SK-N-SH treated with all-trans-retinoic acid at 6 μM for 48 hours (cell line): ENCODE data around the gene MATCAP1.

ENCODE experiments used
- ATAC-seq: fragments of 200-7000 bp; cut with Tn5 transposase; 3 replicates; pipeline ENCODE4 v1.9.1; 2020; ENCODE audit warnings: mild to moderate bottlenecking, moderate library complexity
- ARNTL ChIP-seq: fragments of 450-650 bp; formaldehyde crosslinking; IDR thresholded peaks from 2 replicates; pipeline ENCODE4 v1.5.0; 2020; ENCODE audit warnings: low read depth, mild to moderate bottlenecking, moderate library complexity, borderline replicate concordance
- BACH2 ChIP-seq: fragments of 250-450 bp; sonication (Bioruptor Pico); IDR thresholded peaks from 2 replicates; pipeline ENCODE4 v1.9.0; 2021; ENCODE audit warnings: mild to moderate bottlenecking, borderline replicate concordance
- CSDC2 ChIP-seq: fragments of 250-450 bp; sonication (Bioruptor Pico); IDR thresholded peaks from 2 replicates; pipeline ENCODE4 v1.5.0; 2020; ENCODE audit warnings: mild to moderate bottlenecking, moderate library complexity
- ESRRG ChIP-seq: fragments of 250-450 bp; sonication (Bioruptor Pico); IDR thresholded peaks from 2 replicates; pipeline ENCODE4 v1.6.1; 2021; ENCODE audit warnings: mild to moderate bottlenecking
- GLIS3 ChIP-seq: fragments of 250-450 bp; sonication (Bioruptor Pico); IDR thresholded peaks from 2 replicates; pipeline ENCODE4 v1.5.0; 2020; ENCODE audit warnings: mild to moderate bottlenecking, moderate library complexity
- ISL1 ChIP-seq: fragments of 250-450 bp; sonication (Bioruptor Pico); IDR thresholded peaks from 2 replicates; pipeline ENCODE4 v2.1.2; 2022; ENCODE audit warnings: mild to moderate bottlenecking, moderate library complexity
- OSR1 ChIP-seq: fragments of 250-450 bp; sonication (Bioruptor Pico); IDR thresholded peaks from 2 replicates; pipeline ENCODE4 v1.8.0; 2022; ENCODE audit warnings: moderate library complexity, mild to moderate bottlenecking, inconsistent platforms
- PPARA ChIP-seq: fragments of 250-450 bp; sonication (Bioruptor Pico); IDR thresholded peaks from 2 replicates; pipeline ENCODE4 v1.5.0; 2020; ENCODE audit warnings: mild to moderate bottlenecking, borderline replicate concordance
- RARB ChIP-seq: fragments of 250-450 bp; sonication (Bioruptor Pico); IDR thresholded peaks from 2 replicates; pipeline ENCODE4 v1.8.0; 2021; ENCODE audit warnings: mild to moderate bottlenecking, moderate library complexity
- SNAI2 ChIP-seq: fragments of 250-450 bp; sonication (Bioruptor Pico); IDR thresholded peaks from 2 replicates; pipeline ENCODE4 v1.5.0; 2020; ENCODE audit warnings: mild to moderate bottlenecking, moderate library complexity
- TOX ChIP-seq: fragments of 250-450 bp; sonication (Bioruptor Pico); IDR thresholded peaks from 2 replicates; pipeline ENCODE4 v1.8.0; 2021; ENCODE audit warnings: mild to moderate bottlenecking, moderate library complexity, borderline replicate concordance
- ZC3H10 ChIP-seq: fragments of 250-450 bp; sonication (Bioruptor Pico); IDR thresholded peaks from 2 replicates; pipeline ENCODE4 v1.5.1; 2021; ENCODE audit warnings: mild to moderate bottlenecking, moderate library complexity
- ZFP3 ChIP-seq: fragments of 250-450 bp; sonication (Bioruptor Pico); IDR thresholded peaks from 2 replicates; pipeline ENCODE4 v1.5.0; 2020; ENCODE audit warnings: mild to moderate bottlenecking, moderate library complexity
- ZFP30 ChIP-seq: fragments of 450-650 bp; formaldehyde crosslinking; IDR thresholded peaks from 2 replicates; pipeline ENCODE4 v1.5.0; 2022; ENCODE audit warnings: mild to moderate bottlenecking, moderate library complexity
- ZNF565 ChIP-seq: fragments of 450-650 bp; formaldehyde crosslinking; conservative IDR thresholded peaks from 2 replicates; pipeline ENCODE4 v1.5.0; 2020; ENCODE audit warnings: low read depth, mild to moderate bottlenecking, moderate library complexity
- ZNF70 ChIP-seq: fragments of 450-650 bp; formaldehyde crosslinking; IDR thresholded peaks from 2 replicates; pipeline ENCODE4 v1.5.0; 2020; ENCODE audit warnings: mild to moderate bottlenecking, moderate library complexity
- ZNF8 ChIP-seq: fragments of 450-650 bp; formaldehyde crosslinking; IDR thresholded peaks from 2 replicates; pipeline ENCODE4 v1.5.0; 2020; ENCODE audit warnings: mild to moderate bottlenecking, moderate library complexity
- TF ChIP-seq, protein P1 (sequence below): fragments of 250-450 bp; sonication (Bioruptor Pico); IDR thresholded peaks from 2 replicates; pipeline ENCODE4 v1.5.0; 2020; ENCODE audit warnings: mild to moderate bottlenecking, moderate library complexity
- TF ChIP-seq, protein P2 (sequence below): fragments of 250-450 bp; sonication (Bioruptor Pico); IDR thresholded peaks from 2 replicates; pipeline ENCODE4 v1.8.0; 2021; ENCODE audit warnings: low read depth, mild to moderate bottlenecking, moderate library complexity, borderline replicate concordance
- TF ChIP-seq, protein P3 (sequence below): fragments of 250-450 bp; sonication (Bioruptor Pico); IDR thresholded peaks from 2 replicates; pipeline ENCODE4 v1.8.0; 2020; ENCODE audit warnings: mild to moderate bottlenecking, moderate library complexity, borderline replicate concordance
- TF ChIP-seq, protein P4 (sequence below): fragments of 250-450 bp; sonication (Bioruptor Pico); IDR thresholded peaks from 2 replicates; pipeline ENCODE4 v1.5.1; 2020; ENCODE audit warnings: low read depth, mild to moderate bottlenecking, moderate library complexity

Gene MATCAP1

DNA sequence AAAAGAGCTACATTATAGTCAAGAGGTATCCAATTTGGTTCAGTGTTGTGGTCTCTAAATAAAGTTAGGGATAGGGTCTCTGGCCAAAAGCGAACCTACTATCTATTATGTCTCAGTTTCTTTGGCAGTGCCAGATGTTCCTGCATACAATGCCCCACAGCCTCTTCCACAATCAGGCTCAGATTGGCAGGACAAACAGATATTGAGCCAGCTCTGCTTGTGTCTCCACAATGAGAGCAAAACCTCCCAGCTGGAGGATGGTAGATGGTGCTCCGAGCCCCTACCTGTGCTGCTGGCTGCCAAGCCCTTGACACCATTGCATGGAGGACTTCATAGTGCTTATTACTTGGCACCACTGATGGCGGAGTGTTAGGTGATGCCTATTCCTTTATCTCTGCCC is 54.3 kb downstream of the MATCAP1 start:
- ATAC-seq: no peak
- no peak for TF ChIP-seq ZFP3 (CRISPR knock-in tag)
- TF ChIP-seq PPARA (CRISPR knock-in tag): no peak
- no peak for TF ChIP-seq ARNTL (CRISPR knock-in tag)
- TF ChIP-seq ESRRG (CRISPR knock-in tag): no peak
- no peak for TF ChIP-seq GLIS3
- no peak for TF ChIP-seq ZNF565 (CRISPR knock-in tag)
- TF ChIP-seq ZNF70: no peak
- no peak for TF ChIP-seq RARB (CRISPR knock-in tag)
- TF ChIP-seq, protein P1, sequence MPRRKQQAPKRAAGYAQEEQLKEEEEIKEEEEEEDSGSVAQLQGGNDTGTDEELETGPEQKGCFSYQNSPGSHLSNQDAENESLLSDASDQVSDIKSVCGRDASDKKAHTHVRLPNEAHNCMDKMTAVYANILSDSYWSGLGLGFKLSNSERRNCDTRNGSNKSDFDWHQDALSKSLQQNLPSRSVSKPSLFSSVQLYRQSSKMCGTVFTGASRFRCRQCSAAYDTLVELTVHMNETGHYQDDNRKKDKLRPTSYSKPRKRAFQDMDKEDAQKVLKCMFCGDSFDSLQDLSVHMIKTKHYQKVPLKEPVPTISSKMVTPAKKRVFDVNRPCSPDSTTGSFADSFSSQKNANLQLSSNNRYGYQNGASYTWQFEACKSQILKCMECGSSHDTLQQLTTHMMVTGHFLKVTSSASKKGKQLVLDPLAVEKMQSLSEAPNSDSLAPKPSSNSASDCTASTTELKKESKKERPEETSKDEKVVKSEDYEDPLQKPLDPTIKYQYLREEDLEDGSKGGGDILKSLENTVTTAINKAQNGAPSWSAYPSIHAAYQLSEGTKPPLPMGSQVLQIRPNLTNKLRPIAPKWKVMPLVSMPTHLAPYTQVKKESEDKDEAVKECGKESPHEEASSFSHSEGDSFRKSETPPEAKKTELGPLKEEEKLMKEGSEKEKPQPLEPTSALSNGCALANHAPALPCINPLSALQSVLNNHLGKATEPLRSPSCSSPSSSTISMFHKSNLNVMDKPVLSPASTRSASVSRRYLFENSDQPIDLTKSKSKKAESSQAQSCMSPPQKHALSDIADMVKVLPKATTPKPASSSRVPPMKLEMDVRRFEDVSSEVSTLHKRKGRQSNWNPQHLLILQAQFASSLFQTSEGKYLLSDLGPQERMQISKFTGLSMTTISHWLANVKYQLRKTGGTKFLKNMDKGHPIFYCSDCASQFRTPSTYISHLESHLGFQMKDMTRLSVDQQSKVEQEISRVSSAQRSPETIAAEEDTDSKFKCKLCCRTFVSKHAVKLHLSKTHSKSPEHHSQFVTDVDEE (CRISPR knock-in tag): no peak
- TF ChIP-seq, protein P2, sequence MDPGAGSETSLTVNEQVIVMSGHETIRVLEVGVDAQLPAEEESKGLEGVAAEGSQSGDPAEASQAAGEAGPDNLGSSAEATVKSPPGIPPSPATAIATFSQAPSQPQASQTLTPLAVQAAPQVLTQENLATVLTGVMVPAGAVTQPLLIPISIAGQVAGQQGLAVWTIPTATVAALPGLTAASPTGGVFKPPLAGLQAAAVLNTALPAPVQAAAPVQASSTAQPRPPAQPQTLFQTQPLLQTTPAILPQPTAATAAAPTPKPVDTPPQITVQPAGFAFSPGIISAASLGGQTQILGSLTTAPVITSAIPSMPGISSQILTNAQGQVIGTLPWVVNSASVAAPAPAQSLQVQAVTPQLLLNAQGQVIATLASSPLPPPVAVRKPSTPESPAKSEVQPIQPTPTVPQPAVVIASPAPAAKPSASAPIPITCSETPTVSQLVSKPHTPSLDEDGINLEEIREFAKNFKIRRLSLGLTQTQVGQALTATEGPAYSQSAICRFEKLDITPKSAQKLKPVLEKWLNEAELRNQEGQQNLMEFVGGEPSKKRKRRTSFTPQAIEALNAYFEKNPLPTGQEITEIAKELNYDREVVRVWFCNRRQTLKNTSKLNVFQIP (CRISPR knock-in tag): no peak
- no peak for TF ChIP-seq SNAI2 (CRISPR knock-in tag)
- no peak for TF ChIP-seq ZC3H10 (CRISPR knock-in tag)
- no peak for TF ChIP-seq ZNF8 (CRISPR knock-in tag)
- TF ChIP-seq CSDC2: no peak
- TF ChIP-seq, protein P3, sequence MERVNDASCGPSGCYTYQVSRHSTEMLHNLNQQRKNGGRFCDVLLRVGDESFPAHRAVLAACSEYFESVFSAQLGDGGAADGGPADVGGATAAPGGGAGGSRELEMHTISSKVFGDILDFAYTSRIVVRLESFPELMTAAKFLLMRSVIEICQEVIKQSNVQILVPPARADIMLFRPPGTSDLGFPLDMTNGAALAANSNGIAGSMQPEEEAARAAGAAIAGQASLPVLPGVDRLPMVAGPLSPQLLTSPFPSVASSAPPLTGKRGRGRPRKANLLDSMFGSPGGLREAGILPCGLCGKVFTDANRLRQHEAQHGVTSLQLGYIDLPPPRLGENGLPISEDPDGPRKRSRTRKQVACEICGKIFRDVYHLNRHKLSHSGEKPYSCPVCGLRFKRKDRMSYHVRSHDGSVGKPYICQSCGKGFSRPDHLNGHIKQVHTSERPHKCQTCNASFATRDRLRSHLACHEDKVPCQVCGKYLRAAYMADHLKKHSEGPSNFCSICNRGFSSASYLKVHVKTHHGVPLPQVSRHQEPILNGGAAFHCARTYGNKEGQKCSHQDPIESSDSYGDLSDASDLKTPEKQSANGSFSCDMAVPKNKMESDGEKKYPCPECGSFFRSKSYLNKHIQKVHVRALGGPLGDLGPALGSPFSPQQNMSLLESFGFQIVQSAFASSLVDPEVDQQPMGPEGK: no peak
- TF ChIP-seq OSR1 (CRISPR knock-in tag): no peak
- TF ChIP-seq, protein P4, sequence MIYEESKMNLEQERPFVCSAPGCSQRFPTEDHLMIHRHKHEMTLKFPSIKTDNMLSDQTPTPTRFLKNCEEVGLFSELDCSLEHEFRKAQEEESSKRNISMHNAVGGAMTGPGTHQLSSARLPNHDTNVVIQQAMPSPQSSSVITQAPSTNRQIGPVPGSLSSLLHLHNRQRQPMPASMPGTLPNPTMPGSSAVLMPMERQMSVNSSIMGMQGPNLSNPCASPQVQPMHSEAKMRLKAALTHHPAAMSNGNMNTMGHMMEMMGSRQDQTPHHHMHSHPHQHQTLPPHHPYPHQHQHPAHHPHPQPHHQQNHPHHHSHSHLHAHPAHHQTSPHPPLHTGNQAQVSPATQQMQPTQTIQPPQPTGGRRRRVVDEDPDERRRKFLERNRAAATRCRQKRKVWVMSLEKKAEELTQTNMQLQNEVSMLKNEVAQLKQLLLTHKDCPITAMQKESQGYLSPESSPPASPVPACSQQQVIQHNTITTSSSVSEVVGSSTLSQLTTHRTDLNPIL: no peak
- no peak for TF ChIP-seq ISL1 (CRISPR knock-in tag)
- TF ChIP-seq ZFP30 (CRISPR knock-in tag): no peak
- no peak for TF ChIP-seq TOX (CRISPR knock-in tag)

DNA sequence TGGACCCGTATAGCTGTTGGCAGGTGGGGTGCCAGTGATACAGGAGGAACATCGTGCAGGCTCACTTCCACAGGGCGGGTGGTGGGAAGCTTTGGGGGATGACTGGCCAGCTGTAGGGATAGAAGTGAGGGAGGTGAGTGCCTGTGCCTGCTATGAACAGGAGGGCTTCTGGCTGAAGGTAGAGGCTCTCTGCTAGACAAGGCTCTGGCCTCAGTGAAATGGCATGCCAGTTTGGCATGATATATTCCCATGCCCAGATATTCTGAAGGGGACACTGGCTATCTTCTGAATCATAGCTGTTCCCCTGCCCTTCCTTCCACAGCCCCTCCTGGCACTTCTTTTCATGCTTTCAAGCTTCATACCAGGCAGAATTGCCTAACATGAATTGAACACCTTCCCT is 54.9 kb downstream of the MATCAP1 start:
- TF ChIP-seq, protein P4: no peak
- TF ChIP-seq SNAI2 (CRISPR knock-in tag): no peak
- no peak for TF ChIP-seq ZFP3 (CRISPR knock-in tag)
- ATAC-seq: no peak

DNA sequence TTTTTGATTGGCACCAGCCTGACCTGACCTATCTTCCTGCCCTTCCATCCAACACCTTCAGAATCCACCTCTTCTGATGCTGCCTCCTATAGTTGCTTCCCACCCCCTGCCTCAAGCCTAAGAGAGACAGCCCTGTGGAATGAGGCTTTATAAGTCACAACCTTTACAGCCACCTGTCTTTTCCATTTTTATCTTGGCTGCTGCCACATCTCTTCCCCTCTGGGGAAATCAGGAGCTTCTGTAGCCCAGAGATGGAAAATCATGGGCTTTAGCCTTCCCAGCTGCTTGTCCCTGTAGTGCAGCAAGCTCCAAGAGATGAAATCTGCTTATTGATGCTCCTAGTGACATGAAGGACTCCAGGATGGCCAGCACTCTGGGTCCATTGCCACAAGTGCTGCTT is 55.3 kb downstream of the MATCAP1 start:
- TF ChIP-seq ISL1 (CRISPR knock-in tag) (no peak), GLIS3 (no peak), OSR1 (CRISPR knock-in tag) (no peak), BACH2 (CRISPR knock-in tag) (no peak), CSDC2 (no peak)
- TF ChIP-seq, all 23 proteins: peak for 0
- no peak for ATAC-seq
